ENCODE measurements around the gene NDUFA3. TPM values are rescaled to one million over a fixed set of nuclear protein-coding genes. Genes with fewer than 3 reads are reported as not detected.

Gene NDUFA3
- total RNA-seq, 1 experiment from 2014 or later: 34.1 TPM

GRCh38 chr19:54137699-54138488 lies 35.2 kb downstream of the NDUFA3 start, which contains the start of gene CNOT3:
TSS of gene CNOT3 (plus strand) at chr19:54137762. CDS start at chr19:54142979, 5,217 bp downstream.
- no peak for DNase-seq (ENCODE audit: low read depth)

DNA sequence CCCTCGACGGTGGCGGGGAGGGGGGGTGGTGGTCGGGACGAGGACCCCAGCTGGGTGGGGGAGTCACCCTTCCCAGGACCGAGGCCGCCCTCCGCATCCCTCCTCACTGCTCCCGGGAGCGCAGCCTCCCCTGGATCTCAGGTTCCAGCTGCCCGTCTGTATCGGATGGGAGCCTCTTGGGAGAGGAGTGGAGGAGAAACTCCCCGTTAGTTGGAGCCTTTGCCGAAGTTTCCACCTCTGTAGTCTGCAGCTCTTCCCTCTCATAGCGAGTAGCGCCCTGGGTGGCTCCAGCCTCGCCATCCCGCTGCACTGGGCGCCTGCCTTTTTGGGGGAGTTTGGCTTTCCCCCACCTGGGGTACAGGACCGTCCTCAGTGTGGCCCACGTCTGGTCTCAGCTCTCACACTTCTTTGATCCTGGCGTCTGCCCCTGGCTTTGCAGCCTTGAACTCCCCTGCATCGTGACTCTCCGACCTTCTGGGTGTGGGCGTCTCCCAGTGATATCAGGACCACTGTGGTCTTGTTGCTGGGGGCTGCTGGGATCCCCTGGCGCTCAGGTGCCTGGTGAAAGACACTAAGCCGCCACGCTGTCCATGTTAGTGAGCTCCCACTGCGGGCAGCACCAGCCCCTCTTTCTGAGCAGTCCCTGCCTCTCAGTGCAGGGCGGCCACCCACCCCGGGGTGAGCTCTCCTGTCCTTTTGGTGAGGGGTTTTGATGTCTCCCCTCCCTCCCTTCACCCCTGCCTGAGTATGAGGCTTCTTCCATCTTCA lies 36.0 kb downstream of the NDUFA3 start:
- no peak for DNase-seq (ENCODE audit: low read depth)

GRCh38 chr19:54141356-54141755 lies 38.7 kb downstream of the NDUFA3 start:
- DNase-seq (ENCODE audit: low read depth): no peak

DNA sequence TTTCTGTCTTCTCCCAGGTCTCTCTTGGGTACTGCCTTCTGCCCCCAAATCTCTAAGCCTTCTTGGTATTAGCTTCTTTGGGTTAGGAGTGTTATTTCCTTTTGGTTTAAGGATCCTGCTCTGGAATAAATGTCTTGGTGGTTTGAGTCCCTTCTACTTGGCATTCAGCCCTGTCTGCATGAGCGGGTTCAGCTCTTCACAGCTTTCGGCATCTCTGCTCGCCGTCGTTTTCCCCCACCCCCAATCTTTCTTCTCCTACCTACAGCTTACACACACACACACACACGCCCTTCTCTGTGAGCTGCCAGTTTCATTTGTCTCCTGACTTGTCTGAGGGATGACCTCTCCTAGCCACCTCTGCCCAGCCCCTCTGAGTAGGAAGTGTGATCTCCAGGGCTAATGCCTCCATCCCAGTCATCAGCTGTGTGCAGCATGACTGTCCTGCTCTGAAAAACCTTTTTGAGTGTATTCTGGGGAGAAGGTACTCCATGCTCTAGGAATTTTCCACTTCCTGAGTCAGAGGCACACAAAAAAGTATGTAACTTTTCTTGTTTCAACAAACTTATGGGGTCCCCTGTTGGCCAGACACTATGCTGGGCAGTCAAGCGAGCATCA lies 39.6 kb downstream of the NDUFA3 start:
- no peak for DNase-seq (ENCODE audit: low read depth)

DNA sequence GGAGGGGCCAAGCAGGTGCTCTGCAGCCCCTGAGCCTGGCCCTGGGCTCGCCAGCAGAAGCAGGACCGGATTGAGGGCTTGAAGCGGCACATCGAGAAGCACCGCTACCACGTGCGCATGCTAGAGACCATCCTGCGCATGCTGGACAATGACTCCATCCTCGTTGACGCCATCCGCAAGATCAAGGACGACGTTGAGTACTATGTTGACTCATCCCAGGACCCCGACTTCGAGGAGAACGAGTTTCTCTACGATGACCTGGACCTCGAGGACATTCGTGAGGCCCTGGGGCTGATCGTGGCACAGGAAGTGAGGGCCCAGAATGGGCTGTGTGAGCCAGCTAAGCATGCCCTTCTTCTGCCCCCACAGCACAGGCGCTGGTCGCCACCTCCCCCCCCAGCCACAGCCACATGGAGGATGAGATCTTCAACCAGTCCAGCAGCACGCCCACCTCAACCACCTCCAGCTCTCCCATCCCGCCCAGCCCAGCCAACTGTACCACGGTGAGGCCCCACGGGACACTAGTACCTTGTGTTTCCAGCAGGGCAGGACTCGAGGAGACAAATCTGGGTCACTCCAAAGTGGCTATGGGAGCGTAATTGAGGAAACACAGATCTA lies 43.0 kb downstream of the NDUFA3 start:
- DNase-seq (ENCODE audit: low read depth): no peak

- no peak for DNase-seq (ENCODE audit: low read depth)
These were observed 45.0 kb downstream of the NDUFA3 start for GRCh38 chr19:54147676-54148075.

- no peak for DNase-seq (ENCODE audit: low read depth)
These were observed 45.5 kb downstream of the NDUFA3 start for GRCh38 chr19:54148158-54148557.

GRCh38 chr19:54149021-54149812 lies 46.6 kb downstream of the NDUFA3 start:
- DNase-seq (ENCODE audit: low read depth): no peak

DNA sequence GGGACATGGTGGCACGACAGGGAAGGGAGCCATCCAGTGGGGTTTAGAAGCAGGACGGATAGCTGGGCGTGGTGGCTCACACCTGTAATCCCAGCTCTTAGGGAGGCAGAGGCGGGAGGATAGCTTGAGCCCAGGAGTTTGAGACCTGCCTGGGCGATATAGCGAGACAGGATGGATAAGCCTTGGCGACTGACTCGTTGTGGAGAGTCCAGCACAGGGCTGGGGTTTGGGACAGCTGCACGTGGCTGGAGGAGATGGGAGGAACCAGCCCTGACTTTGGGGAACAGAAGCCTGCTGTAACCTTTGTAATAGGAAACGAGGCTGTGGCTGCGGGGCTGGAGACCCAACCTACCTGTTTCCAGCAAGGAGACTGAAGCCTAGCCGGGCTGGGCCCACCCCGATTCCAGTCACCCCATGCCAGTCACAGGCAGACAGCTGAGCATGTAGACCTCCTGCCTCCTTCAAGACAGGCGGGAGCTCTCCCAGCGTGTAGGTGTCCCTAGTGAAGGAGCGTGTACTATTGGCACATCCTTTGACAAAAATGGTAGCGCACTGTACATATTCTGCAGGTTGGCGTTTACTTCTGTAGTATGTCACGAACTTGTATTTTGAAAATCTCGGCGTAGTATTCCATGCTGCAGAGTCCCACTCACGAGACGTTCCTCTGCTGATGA lies 48.8 kb downstream of the NDUFA3 start:
- no peak for DNase-seq (ENCODE audit: low read depth)

DNA sequence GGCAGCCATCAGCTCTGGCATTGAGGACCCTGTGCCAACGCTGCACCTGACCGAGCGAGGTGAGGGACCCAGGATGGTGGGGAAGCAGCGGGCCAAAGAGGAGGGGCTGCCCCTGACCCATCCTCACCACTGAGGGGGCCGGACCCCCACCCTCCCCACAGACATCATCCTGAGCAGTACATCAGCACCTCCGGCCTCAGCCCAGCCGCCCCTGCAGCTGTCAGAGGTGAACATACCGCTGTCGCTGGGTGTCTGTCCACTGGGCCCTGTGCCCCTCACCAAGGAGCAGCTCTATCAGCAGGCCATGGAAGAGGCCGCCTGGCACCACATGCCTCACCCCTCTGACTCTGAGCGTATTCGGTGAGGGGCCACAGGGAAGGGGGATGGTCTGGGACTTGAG lies 49.6 kb downstream of the NDUFA3 start:
- DNase-seq (ENCODE audit: low read depth): no peak

- no peak for DNase-seq (ENCODE audit: low read depth)
These were observed 50.3 kb downstream of the NDUFA3 start for GRCh38 chr19:54152878-54153524.

DNA sequence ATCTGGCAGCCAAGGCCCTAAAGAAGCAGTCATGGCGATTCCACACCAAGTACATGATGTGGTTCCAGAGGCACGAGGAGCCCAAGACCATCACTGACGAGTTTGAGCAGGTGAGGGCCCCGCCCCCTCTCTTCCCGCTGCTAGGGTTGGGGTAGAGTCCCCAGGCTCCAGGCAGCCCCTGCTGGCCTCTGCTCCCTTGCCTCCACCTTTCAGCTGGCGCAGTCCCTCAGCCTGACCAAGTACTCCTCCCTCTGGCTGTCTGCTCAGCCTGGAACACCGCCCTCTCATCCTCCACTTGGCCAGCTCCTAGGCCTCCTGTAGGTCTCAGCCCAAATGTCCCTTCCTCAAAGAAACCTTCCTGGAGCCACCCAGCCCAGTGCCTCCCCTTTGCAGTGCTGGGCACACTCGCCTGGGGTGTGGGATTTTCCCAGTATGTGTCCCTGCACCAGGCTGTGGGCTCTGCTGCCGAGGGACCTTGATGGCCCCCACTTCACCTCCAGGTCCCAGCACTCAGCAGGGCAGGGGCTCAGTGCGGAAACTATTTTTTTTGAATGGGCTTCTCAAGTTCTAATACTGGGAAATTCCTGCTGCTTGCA lies 51.2 kb downstream of the NDUFA3 start:
- DNase-seq (ENCODE audit: low read depth): no peak

DNA sequence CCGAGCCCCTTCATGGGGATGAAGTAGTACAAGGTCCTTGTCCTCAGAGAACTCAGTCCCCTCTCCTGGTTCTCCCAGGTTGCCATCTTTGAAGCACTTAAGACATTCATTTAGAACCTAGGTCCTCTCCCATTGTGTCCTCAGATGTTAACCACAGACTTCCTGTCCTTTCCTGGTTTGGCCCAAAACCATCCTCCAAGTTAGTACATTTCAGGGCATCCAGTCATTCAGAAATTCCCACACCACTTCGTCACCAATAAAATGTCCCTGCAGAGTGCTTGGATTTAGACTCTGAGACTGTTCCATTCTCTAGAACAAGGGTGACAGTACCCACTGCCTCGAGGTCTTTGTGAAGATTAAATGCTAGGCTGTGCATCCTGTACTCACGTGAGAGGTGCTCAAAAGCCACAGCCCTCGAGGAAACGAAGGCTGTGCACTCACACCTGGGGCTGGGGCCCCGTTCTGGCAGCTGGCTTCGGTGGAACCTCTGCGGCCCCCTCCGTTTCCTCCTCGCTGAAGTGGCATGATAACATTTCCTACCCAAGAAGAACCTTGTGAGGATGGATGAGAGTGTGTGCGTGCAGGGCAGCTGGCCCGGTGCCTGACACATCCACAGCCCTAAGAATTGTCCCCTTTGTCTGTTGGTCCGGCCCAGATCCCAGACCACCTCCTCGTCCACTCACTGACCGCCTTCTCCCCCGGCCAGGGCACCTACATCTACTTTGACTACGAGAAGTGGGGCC lies 52.1 kb downstream of the NDUFA3 start:
- DNase-seq (ENCODE audit: low read depth): no peak

DNA sequence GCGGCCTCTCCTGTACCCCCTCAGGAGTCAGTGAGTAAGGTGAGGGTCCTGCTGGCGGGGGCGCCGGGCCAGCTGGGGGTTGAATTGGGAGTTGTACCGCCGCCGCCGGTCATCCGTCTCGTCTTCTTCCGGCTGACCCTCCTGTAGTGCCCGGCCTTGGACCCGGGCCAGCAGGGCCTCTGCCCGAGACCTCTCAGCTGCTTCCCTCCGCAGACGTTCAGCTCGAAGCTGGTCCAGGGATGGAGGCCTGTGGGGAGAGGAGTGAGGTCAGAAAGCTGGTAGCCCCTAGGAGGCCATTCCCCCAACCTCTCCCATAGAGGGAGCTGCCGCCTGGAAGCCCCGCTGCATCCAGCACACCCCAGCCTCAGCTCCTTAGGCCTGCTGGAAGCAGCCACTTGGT lies 53.0 kb downstream of the NDUFA3 start:
- DNase-seq (ENCODE audit: low read depth): no peak

DNA sequence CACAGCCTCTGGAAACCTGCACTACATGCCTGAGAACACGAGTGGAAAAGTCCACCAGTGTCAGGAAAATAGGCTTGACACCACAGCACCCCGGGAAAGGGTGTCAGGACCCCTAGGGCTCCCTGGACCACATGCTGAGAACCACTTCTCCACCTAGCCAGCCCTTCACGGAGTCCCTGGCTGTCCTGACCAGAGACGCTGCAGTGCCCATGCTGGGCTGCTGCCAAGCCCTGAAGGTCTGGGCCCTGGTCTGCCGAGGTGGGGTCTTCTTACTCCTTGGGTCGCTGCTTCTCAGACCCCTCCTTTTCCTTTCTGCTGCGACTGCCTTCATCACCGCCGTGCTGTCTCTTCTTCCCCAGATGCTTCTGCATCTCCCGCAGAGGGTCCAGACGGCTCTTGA lies 53.8 kb downstream of the NDUFA3 start:
- DNase-seq (ENCODE audit: low read depth): no peak

GRCh38 chr19:54156953-54157352 lies 54.3 kb downstream of the NDUFA3 start:
- no peak for DNase-seq (ENCODE audit: low read depth)
